GM12872 (cell line): ENCODE data around the gene PTPRK.

ENCODE experiments used
- CTCF ChIP-seq: IDR thresholded peaks from 3 replicates; pipeline ENCODE4 v1.5.1; 2011; ENCODE audit warnings: low read depth, mild to moderate bottlenecking, low read length, moderate library complexity; ENCODE audit not compliant: insufficient read depth

The PTPRK gene

GRCh38 chr6:128515550-128516513 is 4.6 kb downstream of the PTPRK start:
- TF ChIP-seq CTCF, result no peak

GRCh38 chr6:128513878-128514277 is 6.5 kb downstream of the PTPRK start:
- no peak for TF ChIP-seq CTCF

GRCh38 chr6:128512296-128512695 is 8.1 kb downstream of the PTPRK start:
- no peak for TF ChIP-seq CTCF

- no peak for TF ChIP-seq CTCF
These were observed 8.9 kb downstream of the PTPRK start for GRCh38 chr6:128511506-128511905.

GRCh38 chr6:128509709-128510108 is 10.7 kb downstream of the PTPRK start:
- no peak for TF ChIP-seq CTCF

- TF ChIP-seq CTCF, result no peak
These were observed 11.7 kb downstream of the PTPRK start for GRCh38 chr6:128508588-128509296.
